ENCODE measurements around the gene BRIP1. TPM values are rescaled to one million over a fixed set of nuclear protein-coding genes. Genes with fewer than 3 reads are reported as not detected.

Gene BRIP1
- total and polyA plus RNA-seq, 2 donors (not counting 3 experiments of a cell fraction or from before 2014, with no cell fraction given): 1.8 to 12.1 TPM

DNA sequence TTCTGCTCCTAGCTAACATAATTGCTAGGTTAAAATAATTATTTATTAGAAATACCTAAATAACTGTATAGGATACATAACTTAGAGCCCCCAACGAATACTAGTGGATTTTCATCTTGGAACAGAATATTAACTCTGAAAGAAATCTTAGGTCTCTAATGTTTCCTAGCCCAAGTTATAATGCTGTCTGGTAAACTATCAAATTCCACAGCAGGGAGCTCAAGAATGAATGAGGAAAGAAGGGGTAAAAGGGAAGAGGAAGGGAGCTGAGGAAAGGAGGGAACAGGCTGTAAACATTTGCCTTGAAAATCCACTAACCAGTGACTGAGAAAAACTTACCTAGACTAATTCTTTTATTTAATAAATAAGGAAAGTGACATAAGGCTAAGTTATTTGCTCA is 179.2 kb downstream of the BRIP1 start:
- dilution Hi-C loops (cut with MboI; ENCODE audit: extremely low pct_ligation_motif_present, low sequenced_read_pairs): no loop called here
- CTCF ChIA-PET: no interaction called here
- intact Hi-C loops (cut with micrococcal nuclease): no loop called here

More for the DNA sequence above, 179.2 kb downstream of the BRIP1 start:
- POLR2A ChIA-PET: no interaction called here
- H3K9me1 ChIP-seq (replicated peaks; ENCODE audit: control insufficient read depth, extremely low read depth, insufficient read depth, low read length): no peaks in the 10 kb centered on the region
- no peak overlapping the region for H3K4me3 ChIP-seq (replicated peaks in 1 of 3; ENCODE audit: insufficient read depth in 1 of 3, low read depth in 1 of 3, low read length in 3 of 3)
- no peaks in the 10 kb centered on the region for H3K27me3 ChIP-seq (ENCODE audit: control insufficient read depth in 2 of 2, insufficient read depth in 2 of 2, low read length in 2 of 2)
- no peak overlapping the region for H3K9ac ChIP-seq (replicated peaks; ENCODE audit: extremely low read depth, insufficient read depth, low read length)
- H2AFZ ChIP-seq (ENCODE audit: low read depth, low read length): no peak overlapping the region
- no peak overlapping the region for H3K27ac ChIP-seq (ENCODE audit: insufficient read depth, low read depth, low read length)
- no TSS peak for BruUV-seq (replicated peaks)
- H3K9me3 ChIP-seq (replicated peaks; ENCODE audit: control insufficient read depth, insufficient read depth, low read length): no peaks in the 10 kb centered on the region
- H3K36me3 ChIP-seq (ENCODE audit: control insufficient read depth in 2 of 2, extremely low read depth in 1 of 2, insufficient read depth in 2 of 2, low read length in 2 of 2): no peaks in the 10 kb centered on the region
- H4K20me1 ChIP-seq (replicated peaks; ENCODE audit: control insufficient read depth, extremely low read depth, insufficient read depth, low read length): no peaks in the 10 kb centered on the region
- no peaks in the 10 kb centered on the region for H3K4me1 ChIP-seq (ENCODE audit: control insufficient read depth, extremely low read depth, insufficient read depth, low read length)
- no peak overlapping the region for H3K4me2 ChIP-seq (ENCODE audit: insufficient read depth, low read length)
- DNase-seq (ENCODE audit: low read depth, low spot score) (no peak), FAIRE-seq (no peak)
- no peak for TF ChIP-seq MYC (IDR thresholded peaks at IDR 0.05; ENCODE audit: low read depth, low read length)
- no peak for TF ChIP-seq JUN (IDR thresholded peaks at IDR 0.05; ENCODE audit: borderline replicate concordance, insufficient read depth, insufficient read length, low read depth)
- no peak for TF ChIP-seq FOS (IDR thresholded peaks at IDR 0.05; ENCODE audit: borderline replicate concordance, insufficient read depth, low read length)
- no peak for TF ChIP-seq POLR2A (IDR thresholded peaks at IDR 0.05; ENCODE audit: low read depth, low read length)
- TF ChIP-seq EZH2 (IDR thresholded peaks at IDR 0.05; ENCODE audit: borderline replicate concordance, low read depth, low read length, severe bottlenecking): no peak
- TF ChIP-seq, protein P1, sequence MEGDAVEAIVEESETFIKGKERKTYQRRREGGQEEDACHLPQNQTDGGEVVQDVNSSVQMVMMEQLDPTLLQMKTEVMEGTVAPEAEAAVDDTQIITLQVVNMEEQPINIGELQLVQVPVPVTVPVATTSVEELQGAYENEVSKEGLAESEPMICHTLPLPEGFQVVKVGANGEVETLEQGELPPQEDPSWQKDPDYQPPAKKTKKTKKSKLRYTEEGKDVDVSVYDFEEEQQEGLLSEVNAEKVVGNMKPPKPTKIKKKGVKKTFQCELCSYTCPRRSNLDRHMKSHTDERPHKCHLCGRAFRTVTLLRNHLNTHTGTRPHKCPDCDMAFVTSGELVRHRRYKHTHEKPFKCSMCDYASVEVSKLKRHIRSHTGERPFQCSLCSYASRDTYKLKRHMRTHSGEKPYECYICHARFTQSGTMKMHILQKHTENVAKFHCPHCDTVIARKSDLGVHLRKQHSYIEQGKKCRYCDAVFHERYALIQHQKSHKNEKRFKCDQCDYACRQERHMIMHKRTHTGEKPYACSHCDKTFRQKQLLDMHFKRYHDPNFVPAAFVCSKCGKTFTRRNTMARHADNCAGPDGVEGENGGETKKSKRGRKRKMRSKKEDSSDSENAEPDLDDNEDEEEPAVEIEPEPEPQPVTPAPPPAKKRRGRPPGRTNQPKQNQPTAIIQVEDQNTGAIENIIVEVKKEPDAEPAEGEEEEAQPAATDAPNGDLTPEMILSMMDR (IDR thresholded peaks at IDR 0.05; ENCODE audit: extremely low read depth in 1 of 2, insufficient read depth in 1 of 2, low read depth in 1 of 2, low read length in 2 of 2): no peak
- no peak for TF ChIP-seq GATA2 (IDR thresholded peaks at IDR 0.05; ENCODE audit: insufficient read depth, insufficient read length, low read depth, low read length)
- TF ChIP-seq MAX (IDR thresholded peaks at IDR 0.05; ENCODE audit: insufficient read depth, insufficient read length): no peak
- no peak for TF ChIP-seq POLR2AphosphoS5 (IDR thresholded peaks at IDR 0.05; ENCODE audit: insufficient read depth, low read depth, low read length)
- no peaks in the 10 kb centered on the region for H3K79me2 ChIP-seq (ENCODE audit: control insufficient read depth, insufficient read depth, low read length)
